HUDEP-2 (cell line): ENCODE data around the gene KMT5B.
A peak's percentile ranks its signal among the peaks of the same experiment; 100 is the strongest.

Experiments used
- DNase-seq, 76 experiments: peaks; one replicate each; lab custom pipeline; 2025; ENCODE audit not compliant: unreplicated experiment in 76 of 76; lab: John Stamatoyannopoulos, UW

Gene KMT5B

GRCh38 chr11:68146704-68147474, 66.2 kb downstream of the KMT5B start:
- peak in 75 of 76 experiments; percentile 30 to 93 (median 78) for DNase-seq

- DNase-seq, result peak in 75 of 76 experiments; percentile 77 to 99 (median 95)
Measured at GRCh38 chr11:68146010-68146540, 67.0 kb downstream of the KMT5B start.

GRCh38 chr11:68145120-68145866, 67.8 kb downstream of the KMT5B start:
- peak in 13 of 76 experiments; percentile 10 to 37 (median 17) for DNase-seq

GRCh38 chr11:68143310-68143689, 69.8 kb downstream of the KMT5B start:
- DNase-seq, result no peak

GRCh38 chr11:68142441-68143309, 70.4 kb downstream of the KMT5B start:
- no peak for DNase-seq

GRCh38 chr11:68142028-68142412, 71.1 kb downstream of the KMT5B start:
- peak in 19 of 76 experiments; percentile 9 to 59 (median 27) for DNase-seq

GRCh38 chr11:68141246-68142027, 71.7 kb downstream of the KMT5B start:
- no peak for DNase-seq

GRCh38 chr11:68140496-68141245, 72.4 kb downstream of the KMT5B start:
- DNase-seq, result peak in 57 of 76 experiments; percentile 11 to 73 (median 43)

GRCh38 chr11:68138237-68138636, 74.9 kb downstream of the KMT5B start:
- no peak for DNase-seq

GRCh38 chr11:68137833-68138232, 75.3 kb downstream of the KMT5B start:
- no peak for DNase-seq

GRCh38 chr11:68136866-68137265, 76.2 kb downstream of the KMT5B start:
- no peak for DNase-seq

- DNase-seq, result no peak
Measured at GRCh38 chr11:68135161-68135560, 77.9 kb downstream of the KMT5B start.

GRCh38 chr11:68133761-68134160, 79.3 kb downstream of the KMT5B start:
- no peak for DNase-seq

GRCh38 chr11:68130121-68130520, 83.0 kb downstream of the KMT5B start:
- DNase-seq, result no peak

- peak in 45 of 76 experiments; percentile 14 to 60 (median 31) for DNase-seq
Measured at GRCh38 chr11:68128682-68129327, 84.3 kb downstream of the KMT5B start.

- peak in 2 of 76 experiments; percentile 21 to 51 for DNase-seq
Measured at GRCh38 chr11:68127714-68128681, 85.1 kb downstream of the KMT5B start.

- DNase-seq, result no peak
Measured at GRCh38 chr11:68125164-68125563, 87.9 kb downstream of the KMT5B start.
